Endothelial cell of umbilical vein (primary cell): ENCODE results near the gene CASP6. TPM values are rescaled to one million over a fixed set of nuclear protein-coding genes. Genes with fewer than 3 reads are reported as not detected.
A peak's percentile ranks its signal among the peaks of the same experiment; 100 is the strongest.

Experiments used
- BruUV-seq: library from RNA; stranded (reverse); fragments of 400-500 nt; replicated peaks from 2 replicates; lab custom pipeline; 2021; lab: Mats Ljungman, UMichigan
- CTCF ChIA-PET: fragments of 300-600, 350-600 bp; sonication (Branson Sonifier 250); formaldehyde crosslinking; loops from one replicate; lab custom pipeline; 2021; ENCODE audit warnings: antibody characterized with exemption, inconsistent platforms; lab: Charles Lee
- POLR2A ChIA-PET: fragments of 300-600, 350-600 bp; sonication (Branson Sonifier 250); formaldehyde crosslinking; loops from one replicate; lab custom pipeline; 2021; ENCODE audit warnings: antibody characterized with exemption, inconsistent platforms; lab: Charles Lee
- DNase-seq: peaks from one replicate; pipeline ENCODE4 v3.0.0-alpha.2; 2011; ENCODE audit warnings: low read depth, low spot score
- FAIRE-seq: peaks from 2 replicates; lab custom pipeline; 2011; peaks lifted over from hg19 to GRCh38; lab: Jason Lieb, UNC
- H2AFZ ChIP-seq: 2 replicates; pipeline ENCODE4 v1.6.0; 2012; ENCODE audit warnings: low read depth, low read length, control low read depth, inconsistent platforms
- H3K27ac ChIP-seq: 2 replicates; pipeline ENCODE4 v1.5.1; 2011; ENCODE audit warnings: low read depth, mild to moderate bottlenecking, control low read depth, low read length, moderate library complexity; ENCODE audit not compliant: insufficient read depth
- H3K27me3 ChIP-seq, 2 experiments: 2 replicates each; pipeline versions ENCODE4 v1.6.0 to v1.6.1; 2011; ENCODE audit warnings: low read length in 2 of 2, mixed read lengths in 1 of 2; ENCODE audit not compliant: control insufficient read depth in 2 of 2, insufficient read depth in 2 of 2
- H3K36me3 ChIP-seq, 2 experiments: 2 replicates in 1 of 2; 3 replicates in 1 of 2; pipeline ENCODE4 v1.5.1; 2011; ENCODE audit warnings: low read length in 2 of 2, mild to moderate bottlenecking in 1 of 2, moderate library complexity in 1 of 2; ENCODE audit not compliant: control insufficient read depth in 2 of 2, insufficient read depth in 2 of 2; ENCODE audit errors: extremely low read depth in 1 of 2
- H3K4me1 ChIP-seq: 3 replicates; pipeline ENCODE4 v1.5.1; 2011; ENCODE audit warnings: mild to moderate bottlenecking, low read length; ENCODE audit not compliant: control insufficient read depth, insufficient read depth; ENCODE audit errors: extremely low read depth
- H3K4me2 ChIP-seq: 2 replicates; pipeline ENCODE4 v1.6.1; 2011; ENCODE audit warnings: low read length, control low read depth, mixed read lengths; ENCODE audit not compliant: insufficient read depth
- H3K4me3 ChIP-seq, 3 experiments: fragments of 200-600 bp in 1 of 3; sonication (generic), shearing (Covaris generic) in 1 of 3; replicated peaks in 1 of 3; 2 replicates each; pipeline ENCODE4 v1.5.1; 2011 to 2016; ENCODE audit warnings: control low read depth in 3 of 3, low read length in 3 of 3, mild to moderate bottlenecking in 2 of 3, inconsistent platforms in 1 of 3, low read depth in 1 of 3, moderate library complexity in 1 of 3; ENCODE audit not compliant: insufficient read depth in 1 of 3
- H3K79me2 ChIP-seq: 2 replicates; pipeline ENCODE4 v1.6.0; 2012; ENCODE audit warnings: low read length, inconsistent platforms; ENCODE audit not compliant: control insufficient read depth, insufficient read depth
- H3K9ac ChIP-seq: replicated peaks from 2 replicates; pipeline ENCODE3; 2011; ENCODE audit warnings: low read length, control low read depth; ENCODE audit not compliant: insufficient read depth; ENCODE audit errors: extremely low read depth
- H3K9me1 ChIP-seq: replicated peaks from 3 replicates; pipeline ENCODE4 v1.6.0; 2011; ENCODE audit warnings: mild to moderate bottlenecking, low read length; ENCODE audit not compliant: control insufficient read depth, insufficient read depth; ENCODE audit errors: extremely low read depth
- H3K9me3 ChIP-seq: replicated peaks from 2 replicates; pipeline ENCODE4 v1.5.1; 2012; ENCODE audit warnings: low read length, inconsistent platforms; ENCODE audit not compliant: control insufficient read depth, insufficient read depth
- H4K20me1 ChIP-seq: replicated peaks from 2 replicates; pipeline ENCODE3; 2011; ENCODE audit warnings: mild to moderate bottlenecking, low read length; ENCODE audit not compliant: control insufficient read depth, insufficient read depth; ENCODE audit errors: extremely low read depth
- CTCF ChIP-seq, 2 donors: IDR thresholded peaks; 1 replicate in 1 of 2; 2 replicates in 1 of 2; pipeline ENCODE4 v1.5.1; 2011; ENCODE audit warnings: low read length in 2 of 2, mild to moderate bottlenecking in 2 of 2, moderate library complexity in 2 of 2, control low read depth in 1 of 2, inconsistent platforms in 1 of 2, low read depth in 1 of 2; ENCODE audit not compliant: insufficient read depth in 1 of 2; ENCODE audit errors: extremely low read depth in 1 of 2
- EZH2 ChIP-seq: IDR thresholded peaks from 2 replicates; pipeline ENCODE4 v1.6.1; 2012; ENCODE audit warnings: borderline replicate concordance, low read depth, mild to moderate bottlenecking, moderate library complexity, low read length, inconsistent platforms; ENCODE audit not compliant: severe bottlenecking
- FOS ChIP-seq: IDR thresholded peaks from 2 replicates; pipeline ENCODE4 v1.6.1; 2011; ENCODE audit warnings: mild to moderate bottlenecking, low read length, moderate library complexity, borderline replicate concordance; ENCODE audit not compliant: insufficient read depth
- GATA2 ChIP-seq: IDR thresholded peaks from 2 replicates; pipeline ENCODE4 v1.7.0; 2011; ENCODE audit warnings: low read depth, mild to moderate bottlenecking, moderate library complexity, mixed read lengths, low read length; ENCODE audit not compliant: insufficient read length, insufficient read depth
- JUN ChIP-seq: IDR thresholded peaks from 2 replicates; pipeline ENCODE4 v1.6.1; 2011; ENCODE audit warnings: borderline replicate concordance, low read depth; ENCODE audit not compliant: insufficient read length, insufficient read depth
- MAX ChIP-seq: IDR thresholded peaks from 2 replicates; pipeline ENCODE4 v1.6.1; 2011; ENCODE audit not compliant: insufficient read depth, insufficient read length
- MYC ChIP-seq: IDR thresholded peaks from one replicate; pipeline ENCODE4 v1.6.1; 2011; ENCODE audit warnings: mild to moderate bottlenecking, low read depth, low read length
- POLR2A ChIP-seq: IDR thresholded peaks from 2 replicates; pipeline ENCODE4 v1.6.1; 2012; ENCODE audit warnings: low read depth, mild to moderate bottlenecking, control low read depth, low read length
- POLR2AphosphoS5 ChIP-seq: IDR thresholded peaks from 2 replicates; pipeline ENCODE4 v1.6.1; 2012; ENCODE audit warnings: low read depth, mild to moderate bottlenecking, control low read depth, low read length, moderate library complexity; ENCODE audit not compliant: insufficient read depth
- dilution Hi-C: fragments of 300-500 bp; cut with MboI; formaldehyde crosslinking; loops from one replicate; pipeline ENCODE4 v1.15.0; 2019; ENCODE audit warnings: low sequenced_read_pairs; ENCODE audit not compliant: extremely low pct_ligation_motif_present
- intact Hi-C: fragments of 100-400 bp; cut with micrococcal nuclease; formaldehyde crosslinking; loops from one replicate; pipeline ENCODE4 v1.10.0; 2022
- polyA plus RNA-seq, 4 experiments: library from polyadenylated mRNA; depleted of rRNA in 3 of 4; stranded (reverse) in 3 of 4; unstranded in 1 of 4; fragments of >200 nt; gene quantifications; 2 replicates each; pipeline versions ENCODE4 v1.2.1 to v1.2.3, GENCODE V29; 2011 to 2012; ENCODE audit warnings: missing spikeins in 1 of 4
- total RNA-seq: library from RNA; stranded (reverse); gene quantifications from 2 replicates; pipeline ENCODE4 v1.2.3, GENCODE V29; 2021

CASP6 gene
- total and polyA plus RNA-seq, 2 donors (not counting 3 experiments of a cell fraction or from before 2014, with no cell fraction given), result 35.4 to 52.1 TPM

- TF ChIP-seq GATA2 (no peak), FOS (no peak), POLR2AphosphoS5 (no peak), MAX (no peak), EZH2 (no peak), POLR2A (no peak), CTCF (IDR thresholded peaks at IDR 0.05; ENCODE audit: extremely low read depth in 1 of 2, insufficient read depth in 1 of 2, low read depth in 1 of 2, low read length in 2 of 2) (no peak), MYC (no peak), JUN (no peak)
- no TSS peak for BruUV-seq
- H3K9me1 ChIP-seq, result no peaks in the 10 kb centered on the region
- H3K27ac ChIP-seq, result no peak overlapping the region
- dilution Hi-C loops (no loop called here), intact Hi-C loops (no loop called here)
- H2AFZ ChIP-seq, result no peak overlapping the region
- DNase-seq, result peak; percentile 16
- no peaks in the 10 kb centered on the region for H3K9me3 ChIP-seq
- H3K36me3 ChIP-seq, result no peaks in the 10 kb centered on the region
- no peak overlapping the region for H3K4me3 ChIP-seq
- no peaks in the 10 kb centered on the region for H3K79me2 ChIP-seq
- peaks cover 6% of the 10 kb centered on the region for H3K4me1 ChIP-seq
- no peak for FAIRE-seq
- H3K9ac ChIP-seq, result no peak overlapping the region
- H3K27me3 ChIP-seq, result no peaks in the 10 kb centered on the region
- H4K20me1 ChIP-seq, result no peaks in the 10 kb centered on the region
- ChIA-PET CTCF (interaction anchor here (0.5 kb wide), 1 partner anchor 265 kb away, joined by 3 read pairs; no protein-coding TSS in a partner anchor), POLR2A (no interaction called here)
- H3K4me2 ChIP-seq, result no peak overlapping the region
Measured at GRCh38 chr4:109708435-109708834, 5.2 kb upstream of the CASP6 start.
